A673 (cell line): ENCODE data around the gene APOF. TPM values are rescaled to one million over a fixed set of nuclear protein-coding genes. Genes with fewer than 3 reads are reported as not detected.

Experiments used
- BruUV-seq: library from RNA; stranded (reverse); fragments of 400-500 nt; replicated peaks from 2 replicates; lab custom pipeline; 2021; lab: Mats Ljungman, UMichigan
- CTCF ChIA-PET: fragments of 300-600 bp; sonication (Branson Sonifier 250); formaldehyde crosslinking; loops from one replicate; lab custom pipeline; 2022; ENCODE audit warnings: antibody characterized with exemption; lab: Charles Lee
- POLR2A ChIA-PET: fragments of 300-600 bp; sonication (Branson Sonifier 250); formaldehyde crosslinking; loops from one replicate; lab custom pipeline; 2022; ENCODE audit warnings: antibody characterized with exemption; ENCODE audit not compliant: low non-redundant PET; lab: Charles Lee
- DNase-seq: peaks from one replicate; pipeline ENCODE4 v3.0.0-alpha.2; 2015; ENCODE audit warnings: low spot score
- H3K27ac ChIP-seq: fragments of 200-600 bp; sonication (generic); 2 replicates; pipeline ENCODE4 v1.5.1; 2016; ENCODE audit warnings: mixed run types, low read depth, mild to moderate bottlenecking, mixed read lengths, antibody characterized with exemption, low read length; ENCODE audit not compliant: poor library complexity, severe bottlenecking
- H3K27me3 ChIP-seq: fragments of 200-600 bp; sonication (generic); replicated peaks from 2 replicates; pipeline ENCODE4 v1.6.1; 2017; ENCODE audit warnings: mixed run types, low read depth, mild to moderate bottlenecking, mixed read lengths, antibody characterized with exemption, low read length; ENCODE audit not compliant: insufficient read depth, poor library complexity
- H3K36me3 ChIP-seq: fragments of 200-600 bp; sonication (generic); 2 replicates; pipeline ENCODE4 v1.6.1; 2016; ENCODE audit warnings: mixed run types, mild to moderate bottlenecking, mixed read lengths, antibody characterized with exemption, low read length; ENCODE audit not compliant: insufficient read depth, poor library complexity, severe bottlenecking
- H3K4me1 ChIP-seq: fragments of 200-600 bp; sonication (generic); 2 replicates; pipeline ENCODE4 v1.6.1; 2017; ENCODE audit warnings: mixed run types, mild to moderate bottlenecking, mixed read lengths, antibody characterized with exemption, low read length; ENCODE audit not compliant: insufficient read depth, poor library complexity, severe bottlenecking
- H3K4me3 ChIP-seq: fragments of 200-600 bp; sonication (generic); 2 replicates; pipeline ENCODE4 v1.5.1; 2016; ENCODE audit warnings: low read depth, mixed run types, mild to moderate bottlenecking, mixed read lengths, low read length; ENCODE audit not compliant: poor library complexity, severe bottlenecking
- H3K9me3 ChIP-seq: fragments of 200-600 bp; sonication (generic); 2 replicates; pipeline ENCODE4 v1.6.1; 2016; ENCODE audit warnings: mixed run types, low read depth, mild to moderate bottlenecking, mixed read lengths, antibody characterized with exemption, low read length; ENCODE audit not compliant: poor library complexity, severe bottlenecking
- CTCF ChIP-seq: fragments of 300-800, 200-600 bp; sonication (generic); conservative IDR thresholded peaks from 2 replicates; pipeline ENCODE4 v1.5.1; 2017; ENCODE audit warnings: low read depth, mild to moderate bottlenecking, antibody characterized with exemption, low read length, moderate library complexity, mixed read lengths
- EZH2 ChIP-seq: fragments of 200-600 bp; sonication (generic); IDR thresholded peaks from 2 replicates; pipeline ENCODE4 v1.6.1; 2017; ENCODE audit warnings: borderline replicate concordance, low read depth, mild to moderate bottlenecking, mixed read lengths, antibody characterized with exemption, low read length; ENCODE audit not compliant: poor library complexity, severe bottlenecking
- intact Hi-C: fragments of 100-400 bp; cut with micrococcal nuclease; formaldehyde crosslinking; loops from one replicate; pipeline ENCODE4 v1.10.0; 2022; ENCODE audit not compliant: unreplicated experiment
- total RNA-seq: library from RNA; stranded (reverse); gene quantifications from 2 replicates; pipeline ENCODE4 v1.2.3, GENCODE V29; 2021

The APOF gene
- total RNA-seq, 1 experiment from 2014 or later, result not detected

- POLR2A ChIA-PET, result no interaction called here
- Histone ChIP-seq H3K4me1 (peaks cover 6% of the 10 kb centered on the region), H3K27ac (no peak overlapping the region), H3K9me3 (no peaks in the 10 kb centered on the region), H3K27me3 (no peaks in the 10 kb centered on the region), H3K4me3 (no peak overlapping the region), H3K36me3 (no peaks in the 10 kb centered on the region)
- no TSS peak for BruUV-seq
- no peak for DNase-seq
- CTCF ChIA-PET, result no interaction called here
- intact Hi-C loops, result no loop called here
- TF ChIP-seq CTCF (no peak), EZH2 (no peak)
Observed at GRCh38 chr12:56382611-56383010, 20.0 kb upstream of the APOF start.

- no peaks in the 10 kb centered on the region for H3K36me3 ChIP-seq
- no TSS peak for BruUV-seq
- POLR2A ChIA-PET, result no interaction called here
- CTCF ChIA-PET, result no interaction called here
- DNase-seq, result no peak
- no peak overlapping the region for H3K27ac ChIP-seq
- intact Hi-C loops, result no loop called here
- H3K4me1 ChIP-seq, result no peaks in the 10 kb centered on the region
- TF ChIP-seq CTCF, result no peak
- no peak for TF ChIP-seq EZH2
- no peaks in the 10 kb centered on the region for H3K27me3 ChIP-seq
- no peak overlapping the region for H3K4me3 ChIP-seq
- no peaks in the 10 kb centered on the region for H3K9me3 ChIP-seq
Observed at GRCh38 chr12:56377989-56378316, 15.3 kb upstream of the APOF start.

GRCh38 chr12:56377310-56377988 is 14.8 kb upstream of the APOF start:
- CTCF ChIA-PET, result no interaction called here
- Histone ChIP-seq H3K27ac (no peak overlapping the region), H3K4me1 (no peaks in the 10 kb centered on the region), H3K9me3 (no peaks in the 10 kb centered on the region), H3K4me3 (no peak overlapping the region), H3K36me3 (no peaks in the 10 kb centered on the region), H3K27me3 (no peaks in the 10 kb centered on the region)
- no peak for DNase-seq
- intact Hi-C loops, result no loop called here
- BruUV-seq, result no TSS peak
- POLR2A ChIA-PET, result no interaction called here
- TF ChIP-seq CTCF (no peak), EZH2 (no peak)
